ENCODE measurements around the gene MORN5.

DNA sequence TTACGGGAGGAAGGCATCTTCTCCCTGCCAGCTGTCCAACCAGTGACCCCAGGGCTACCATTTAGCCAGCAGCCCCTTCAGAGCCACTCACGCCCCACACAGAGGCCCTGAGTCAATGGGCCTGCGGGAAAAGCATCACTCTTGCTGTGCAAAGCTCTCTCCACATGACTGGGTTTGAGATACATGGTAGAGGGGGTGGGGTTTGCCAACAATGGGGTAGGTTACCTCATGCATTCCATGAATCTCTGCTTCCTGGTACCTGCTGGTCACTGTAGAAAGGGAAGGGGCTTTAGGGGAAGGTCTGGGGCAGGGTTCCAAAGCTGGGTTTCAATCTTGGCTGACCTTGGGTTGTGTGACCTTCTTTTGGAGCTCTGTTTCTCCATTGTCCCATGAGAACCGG lies 43.7 kb upstream of the MORN5 start:
- TF ChIP-seq, protein P1, sequence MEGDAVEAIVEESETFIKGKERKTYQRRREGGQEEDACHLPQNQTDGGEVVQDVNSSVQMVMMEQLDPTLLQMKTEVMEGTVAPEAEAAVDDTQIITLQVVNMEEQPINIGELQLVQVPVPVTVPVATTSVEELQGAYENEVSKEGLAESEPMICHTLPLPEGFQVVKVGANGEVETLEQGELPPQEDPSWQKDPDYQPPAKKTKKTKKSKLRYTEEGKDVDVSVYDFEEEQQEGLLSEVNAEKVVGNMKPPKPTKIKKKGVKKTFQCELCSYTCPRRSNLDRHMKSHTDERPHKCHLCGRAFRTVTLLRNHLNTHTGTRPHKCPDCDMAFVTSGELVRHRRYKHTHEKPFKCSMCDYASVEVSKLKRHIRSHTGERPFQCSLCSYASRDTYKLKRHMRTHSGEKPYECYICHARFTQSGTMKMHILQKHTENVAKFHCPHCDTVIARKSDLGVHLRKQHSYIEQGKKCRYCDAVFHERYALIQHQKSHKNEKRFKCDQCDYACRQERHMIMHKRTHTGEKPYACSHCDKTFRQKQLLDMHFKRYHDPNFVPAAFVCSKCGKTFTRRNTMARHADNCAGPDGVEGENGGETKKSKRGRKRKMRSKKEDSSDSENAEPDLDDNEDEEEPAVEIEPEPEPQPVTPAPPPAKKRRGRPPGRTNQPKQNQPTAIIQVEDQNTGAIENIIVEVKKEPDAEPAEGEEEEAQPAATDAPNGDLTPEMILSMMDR (IDR thresholded peaks at IDR 0.05) = no peak
- no peak for TF ChIP-seq POLR2A (IDR thresholded peaks at IDR 0.05)
